Neuron (in vitro differentiated cells): ENCODE data around the gene CCND1.
"Not testable (repeated sequence)": the region's sequence is repeated elsewhere in the genome, so short reads cannot be mapped to it uniquely, and the experiment has no call there.

Experiments
- H2AFZ ChIP-seq: one replicate; pipeline ENCODE4 v1.6.1; 2013; ENCODE audit warnings: low read depth, mild to moderate bottlenecking, inconsistent platforms, low read length, moderate library complexity
- H3K27me3 ChIP-seq: one replicate; pipeline ENCODE4 v1.6.1; 2013; ENCODE audit warnings: low read length; ENCODE audit not compliant: insufficient read depth
- H3K36me3 ChIP-seq: one replicate; pipeline ENCODE4 v1.6.1; 2013; ENCODE audit warnings: low read length; ENCODE audit not compliant: insufficient read depth
- H3K4me1 ChIP-seq: one replicate; pipeline ENCODE4 v1.6.1; 2013; ENCODE audit warnings: low read length; ENCODE audit not compliant: insufficient read depth
- H3K4me3 ChIP-seq: 2 replicates; pipeline ENCODE4 v1.5.1; 2013; ENCODE audit warnings: mild to moderate bottlenecking, low read length, moderate library complexity
- H3K9me3 ChIP-seq: one replicate; pipeline ENCODE4 v1.6.1; 2013; ENCODE audit warnings: low read length

Gene CCND1

GRCh38 chr11:69674886-69675714, 34.1 kb downstream of the CCND1 start, which contains the start of gene LTO1:
Gene LTO1 (minus strand): TSS chr11:69675353. CDS start chr11:69675239, 114 bp downstream.
- H3K9me3 ChIP-seq = no peaks in the 10 kb centered on the region
- H3K27me3 ChIP-seq = no peaks in the 10 kb centered on the region
- peak within 1 kb of the TSS; percentile 4 for H2AFZ ChIP-seq
- peak within 1 kb of the TSS; percentile 72 for H3K4me3 ChIP-seq
- peaks cover 11% of the 10 kb centered on the region for H3K36me3 ChIP-seq
- H3K4me1 ChIP-seq = peaks cover 6% of the 10 kb centered on the region

- H2AFZ ChIP-seq = no peak overlapping the region
- peaks cover 5% of the 10 kb centered on the region for H3K4me1 ChIP-seq
- H3K27me3 ChIP-seq = peaks cover under 1% of the 10 kb centered on the region
- no peaks in the 10 kb centered on the region for H3K9me3 ChIP-seq
- H3K36me3 ChIP-seq = no peaks in the 10 kb centered on the region
- no peak overlapping the region for H3K4me3 ChIP-seq
Observed at GRCh38 chr11:69677749-69678148, 36.8 kb downstream of the CCND1 start.

- Histone ChIP-seq H3K4me3 (no peak overlapping the region), H3K9me3 (no peaks in the 10 kb centered on the region), H3K4me1 (peaks cover 2% of the 10 kb centered on the region)
Observed at GRCh38 chr11:69680688-69681087, 39.7 kb downstream of the CCND1 start.

GRCh38 chr11:69682221-69682620, 41.3 kb downstream of the CCND1 start:
- Histone ChIP-seq H3K4me1 (peaks cover 3% of the 10 kb centered on the region), H2AFZ (no peak overlapping the region), H3K9me3 (no peaks in the 10 kb centered on the region), H3K4me3 (no peak overlapping the region), H3K36me3 (no peaks in the 10 kb centered on the region), H3K27me3 (peaks cover 4% of the 10 kb centered on the region)

More at GRCh38 chr11:69680688-69681087, 39.7 kb downstream of the CCND1 start:
- Histone ChIP-seq H3K36me3 (no peaks in the 10 kb centered on the region), H2AFZ (no peak overlapping the region), H3K27me3 (peaks cover 4% of the 10 kb centered on the region)

- H3K36me3 ChIP-seq = no peaks in the 10 kb centered on the region
- H3K27me3 ChIP-seq = peaks cover 4% of the 10 kb centered on the region
- H3K9me3 ChIP-seq = no peaks in the 10 kb centered on the region
- H3K4me3 ChIP-seq = no peak overlapping the region
- H2AFZ ChIP-seq = no peak overlapping the region
- H3K4me1 ChIP-seq = peaks cover 3% of the 10 kb centered on the region
Observed at GRCh38 chr11:69682681-69683326, 41.8 kb downstream of the CCND1 start.

- no peak overlapping the region for H2AFZ ChIP-seq
- peaks cover 4% of the 10 kb centered on the region for H3K27me3 ChIP-seq
- H3K36me3 ChIP-seq = no peaks in the 10 kb centered on the region
- no peak overlapping the region for H3K4me3 ChIP-seq
- H3K4me1 ChIP-seq = peaks cover 3% of the 10 kb centered on the region
- no peaks in the 10 kb centered on the region for H3K9me3 ChIP-seq
Observed at GRCh38 chr11:69683764-69684333, 42.9 kb downstream of the CCND1 start.

- peaks cover 3% of the 10 kb centered on the region for H3K4me1 ChIP-seq
- H3K36me3 ChIP-seq = no peaks in the 10 kb centered on the region
- H3K27me3 ChIP-seq = peaks cover 4% of the 10 kb centered on the region
- H3K9me3 ChIP-seq = no peaks in the 10 kb centered on the region
- no peak overlapping the region for H2AFZ ChIP-seq
- no peak overlapping the region for H3K4me3 ChIP-seq
Observed at GRCh38 chr11:69684651-69685050, 43.7 kb downstream of the CCND1 start.

- H3K9me3 ChIP-seq = no peaks in the 10 kb centered on the region
- H3K4me1 ChIP-seq = peaks cover 3% of the 10 kb centered on the region
- H3K27me3 ChIP-seq = peaks cover 4% of the 10 kb centered on the region
- H2AFZ ChIP-seq = no peak overlapping the region
- no peaks in the 10 kb centered on the region for H3K36me3 ChIP-seq
- no peak overlapping the region for H3K4me3 ChIP-seq
Observed at GRCh38 chr11:69685348-69685747, 44.4 kb downstream of the CCND1 start.

GRCh38 chr11:69686452-69686851, 45.5 kb downstream of the CCND1 start:
- no peak overlapping the region for H2AFZ ChIP-seq

GRCh38 chr11:69686856-69687255, 45.9 kb downstream of the CCND1 start:
- peaks cover 4% of the 10 kb centered on the region for H3K27me3 ChIP-seq
- H3K4me3 ChIP-seq = no peak overlapping the region
- no peaks in the 10 kb centered on the region for H3K9me3 ChIP-seq
- peaks cover 3% of the 10 kb centered on the region for H3K4me1 ChIP-seq
- no peak overlapping the region for H2AFZ ChIP-seq
- no peaks in the 10 kb centered on the region for H3K36me3 ChIP-seq

More at GRCh38 chr11:69686452-69686851, 45.5 kb downstream of the CCND1 start:
- Histone ChIP-seq H3K4me3 (no peak overlapping the region), H3K27me3 (peaks cover 4% of the 10 kb centered on the region), H3K4me1 (peaks cover 3% of the 10 kb centered on the region), H3K36me3 (no peaks in the 10 kb centered on the region), H3K9me3 (no peaks in the 10 kb centered on the region)

- not testable (repeated sequence) for H3K4me3 ChIP-seq, H3K36me3 ChIP-seq, H2AFZ ChIP-seq, H3K27me3 ChIP-seq, H3K9me3 ChIP-seq, H3K4me1 ChIP-seq
Observed at GRCh38 chr11:69687969-69688771, 47.2 kb downstream of the CCND1 start.

GRCh38 chr11:69689484-69690319, 48.7 kb downstream of the CCND1 start:
- Histone ChIP-seq H3K36me3 (no peaks in the 10 kb centered on the region), H3K27me3 (peaks cover 3% of the 10 kb centered on the region), H3K4me3 (no peak overlapping the region), H3K9me3 (no peaks in the 10 kb centered on the region), H3K4me1 (peaks cover 3% of the 10 kb centered on the region), H2AFZ (no peak overlapping the region)
